IMR-90 (cell line): ENCODE data around the gene BTBD6. TPM values are rescaled to one million over a fixed set of nuclear protein-coding genes. Genes with fewer than 3 reads are reported as not detected.

Experiments used
- ATAC-seq: fragments of 200-7000 bp; cut with Tn5 transposase; 2 replicates; pipeline ENCODE4 v1.9.1; 2020; ENCODE audit warnings: low read depth, mild to moderate bottlenecking, moderate library complexity
- BruUV-seq: library from RNA; stranded (reverse); fragments of 400-500 nt; replicated peaks from 2 replicates; lab custom pipeline; 2021; lab: Mats Ljungman, UMichigan
- CTCF ChIA-PET: fragments of 300-600 bp; formaldehyde crosslinking; extraction: SDS; loops from one replicate; lab custom pipeline; 2021; ENCODE audit warnings: antibody characterized with exemption; lab: Yijun Ruan, JAX
- POLR2A ChIA-PET: fragments of 300-600 bp; sonication (Branson Sonifier 250); formaldehyde crosslinking; loops from one replicate; lab custom pipeline; 2022; ENCODE audit warnings: antibody characterized with exemption; ENCODE audit not compliant: unreplicated experiment; lab: Charles Lee
- DNase-seq: peaks from one replicate; pipeline ENCODE4 v3.0.0; 2013
- H2AFZ ChIP-seq: replicated peaks from 2 replicates; pipeline ENCODE3; 2013; ENCODE audit warnings: low read length, mild to moderate bottlenecking; ENCODE audit not compliant: poor library complexity
- H2AK5ac ChIP-seq: 2 replicates; pipeline ENCODE4 v1.6.1; 2013; ENCODE audit warnings: low read depth, low read length, inconsistent platforms
- H2AK9ac ChIP-seq: replicated peaks from 2 replicates; pipeline ENCODE3; 2013; ENCODE audit warnings: mild to moderate bottlenecking, low read depth, low read length, moderate library complexity; ENCODE audit not compliant: poor library complexity
- H2BK120ac ChIP-seq: 2 replicates; pipeline ENCODE4 v1.6.1; 2013; ENCODE audit warnings: low read depth, low read length, inconsistent platforms
- H2BK15ac ChIP-seq: 3 replicates; pipeline ENCODE4 v1.6.1; 2013; ENCODE audit warnings: low read depth, low read length, inconsistent platforms
- H2BK20ac ChIP-seq: 2 replicates; pipeline ENCODE4 v1.6.1; 2013; ENCODE audit warnings: low read depth, mild to moderate bottlenecking, inconsistent platforms, low read length, moderate library complexity
- H2BK5ac ChIP-seq: 2 replicates; pipeline ENCODE4 v1.6.1; 2013; ENCODE audit warnings: mild to moderate bottlenecking, low read depth, low read length, inconsistent platforms; ENCODE audit not compliant: poor library complexity, severe bottlenecking
- H3K14ac ChIP-seq: replicated peaks from 2 replicates; pipeline ENCODE4 v1.6.1; 2013; ENCODE audit warnings: low read depth, low read length, inconsistent platforms
- H3K18ac ChIP-seq: 2 replicates; pipeline ENCODE4 v1.6.1; 2013; ENCODE audit warnings: low read depth, low read length, control low read depth
- H3K23ac ChIP-seq: 2 replicates; pipeline ENCODE4 v1.6.1; 2013; ENCODE audit warnings: low read depth, low read length, inconsistent platforms
- H3K27ac ChIP-seq: 2 replicates; pipeline ENCODE4 v1.5.1; 2013; ENCODE audit warnings: mild to moderate bottlenecking, control low read depth, low read length; ENCODE audit not compliant: insufficient read depth
- H3K27me3 ChIP-seq: 2 replicates; pipeline ENCODE4 v1.6.1; 2013; ENCODE audit warnings: low read length; ENCODE audit not compliant: control insufficient read depth, insufficient read depth
- H3K36me3 ChIP-seq: 2 replicates; pipeline ENCODE4 v1.6.1; 2013; ENCODE audit warnings: low read length, mixed read lengths; ENCODE audit not compliant: control insufficient read depth, insufficient read depth
- H3K4ac ChIP-seq: 2 replicates; pipeline ENCODE4 v1.6.1; 2013; ENCODE audit warnings: low read depth, low read length, inconsistent platforms
- H3K4me1 ChIP-seq: 2 replicates; pipeline ENCODE4 v1.6.1; 2013; ENCODE audit warnings: low read length, mixed read lengths; ENCODE audit not compliant: control insufficient read depth, insufficient read depth
- H3K4me2 ChIP-seq: 2 replicates; pipeline ENCODE4 v1.6.1; 2013; ENCODE audit warnings: low read depth, mild to moderate bottlenecking, control low read depth, low read length, moderate library complexity
- H3K4me3 ChIP-seq: 2 replicates; pipeline ENCODE4 v1.5.1; 2013; ENCODE audit warnings: low read depth, mild to moderate bottlenecking, control low read depth, low read length, moderate library complexity; ENCODE audit not compliant: insufficient read depth
- H3K56ac ChIP-seq: 2 replicates; pipeline ENCODE4 v1.6.1; 2013; ENCODE audit warnings: low read length, inconsistent platforms; ENCODE audit not compliant: insufficient read depth; ENCODE audit errors: extremely low read depth
- H3K79me1 ChIP-seq, 2 experiments: 2 replicates each; pipeline ENCODE4 v1.6.1; 2013; ENCODE audit warnings: low read length in 2 of 2, inconsistent platforms in 1 of 2, low read depth in 1 of 2
- H3K9ac ChIP-seq: 2 replicates; pipeline ENCODE4 v1.6.1; 2013; ENCODE audit warnings: low read depth, low read length, control low read depth
- H3K9me1 ChIP-seq: 2 replicates; pipeline ENCODE4 v1.6.1; 2013; ENCODE audit warnings: low read length, inconsistent platforms; ENCODE audit not compliant: insufficient read depth
- H3K9me3 ChIP-seq: 2 replicates; pipeline ENCODE4 v1.6.1; 2013; ENCODE audit warnings: low read length; ENCODE audit not compliant: control insufficient read depth, insufficient read depth
- H4K20me1 ChIP-seq: 2 replicates; pipeline ENCODE4 v1.6.1; 2013; ENCODE audit warnings: low read length, inconsistent platforms; ENCODE audit not compliant: insufficient read depth
- H4K5ac ChIP-seq: 2 replicates; pipeline ENCODE4 v1.6.1; 2013; ENCODE audit warnings: mild to moderate bottlenecking, low read depth, low read length, control low read depth
- H4K8ac ChIP-seq, 2 experiments: 2 replicates each; pipeline ENCODE4 v1.6.1; 2013; ENCODE audit warnings: low read depth in 2 of 2, low read length in 2 of 2, control low read depth in 1 of 2, inconsistent platforms in 1 of 2
- H4K91ac ChIP-seq: 2 replicates; pipeline ENCODE4 v1.6.1; 2013; ENCODE audit warnings: low read depth, low read length, inconsistent platforms; ENCODE audit not compliant: insufficient read depth
- BHLHE40 ChIP-seq: fragments of 150-350 bp; IDR thresholded peaks from 2 replicates; pipeline ENCODE4 v1.6.1; 2016; ENCODE audit warnings: mild to moderate bottlenecking, low read depth, low read length
- CHD1 ChIP-seq: IDR thresholded peaks from 2 replicates; pipeline ENCODE4 v1.6.1; 2012; ENCODE audit warnings: low read depth, low read length, improper control_type of control experiment
- MAZ ChIP-seq: IDR thresholded peaks from 2 replicates; pipeline ENCODE4 v1.6.1; 2012; ENCODE audit warnings: low read depth, mild to moderate bottlenecking, low read length, improper control_type of control experiment, moderate library complexity, borderline replicate concordance
- MXI1 ChIP-seq: IDR thresholded peaks from 2 replicates; pipeline ENCODE4 v1.6.1; 2012; ENCODE audit warnings: low read depth, mild to moderate bottlenecking, low read length, moderate library complexity, borderline replicate concordance
- POLR2A ChIP-seq: IDR thresholded peaks from 2 replicates; pipeline ENCODE4 v1.6.1; 2012; ENCODE audit warnings: mild to moderate bottlenecking, low read depth, low read length
- RFX5 ChIP-seq: IDR thresholded peaks from 2 replicates; pipeline ENCODE4 v1.8.0; 2012; ENCODE audit warnings: low read depth, mild to moderate bottlenecking, low read length, moderate library complexity
- WGBS, 2 experiments: methylation state at CpG; one replicate each; pipeline versions ENCODE4 v1.1.5 to v1.1.7; 2013; ENCODE audit warnings: missing lambda C conversion rate in 2 of 2; ENCODE audit not compliant: insufficient read length in 1 of 2; ENCODE audit errors: extremely low coverage in 2 of 2; 5-methylcytosine and 5-hydroxymethylcytosine counted together
- dilution Hi-C: fragments of 300-500 bp; cut with HindIII; formaldehyde crosslinking; loops from one replicate; pipeline ENCODE4 v1.14.3; 2018; ENCODE audit warnings: low sequenced_read_pairs; ENCODE audit not compliant: unreplicated experiment
- in situ Hi-C: fragments of 300-500 bp; cut with MboI; formaldehyde crosslinking; loops from 3 replicates; pipeline ENCODE4 v1.14.3; 2019; ENCODE audit warnings: low sequenced_read_pairs, inconsistent platforms, mixed read lengths
- intact Hi-C: fragments of 100-400 bp; cut with micrococcal nuclease; formaldehyde crosslinking; loops from 2 replicates; pipeline ENCODE4 v1.10.0; 2022
- polyA plus RNA-seq, 3 experiments: library from polyadenylated mRNA; depleted of rRNA; stranded (reverse); fragments of >200 nt; gene quantifications; 2 replicates each; pipeline ENCODE4 v1.2.3, GENCODE V29; 2012; ENCODE audit warnings: low replicate concordance in 1 of 3
- total RNA-seq: library from RNA; depleted of rRNA; stranded (reverse); fragments of >200 nt; gene quantifications from 2 replicates; pipeline ENCODE4 v1.2.3, GENCODE V29; 2012

Gene BTBD6
- total and polyA plus RNA-seq, 2 of the 4 experiments (the other 2 are of a cell fraction), result 33.9 to 43.9 TPM

GRCh38 chr14:105271224-105271890 lies 23.0 kb downstream of the BTBD6 start:
- H2BK5ac ChIP-seq, result no peak overlapping the region
- BruUV-seq, result no TSS peak
- H3K9me3 ChIP-seq, result no peaks in the 10 kb centered on the region
- H4K5ac ChIP-seq, result no peak overlapping the region
- no peak overlapping the region for H4K91ac ChIP-seq
- H2BK20ac ChIP-seq, result no peak overlapping the region
- in situ Hi-C loops (no loop called here), intact Hi-C loops (no loop called here), dilution Hi-C loops (no loop called here)
- no peak overlapping the region for H3K56ac ChIP-seq
- no peak overlapping the region for H3K4me2 ChIP-seq
- H3K18ac ChIP-seq, result no peak overlapping the region
- no peak overlapping the region for H2AK5ac ChIP-seq
- no peak overlapping the region for H3K23ac ChIP-seq
- H2AFZ ChIP-seq, result no peak overlapping the region
- H4K20me1 ChIP-seq, result peaks cover 18% of the 10 kb centered on the region
- no peak for DNase-seq
- H3K9ac ChIP-seq, result no peak overlapping the region
- H4K8ac ChIP-seq, result no peak overlapping the region
- peaks cover 6% of the 10 kb centered on the region for H3K4me1 ChIP-seq
- H2AK9ac ChIP-seq, result no peak overlapping the region
- POLR2A ChIA-PET, result no interaction called here
- CTCF ChIA-PET, result no interaction called here
- peaks cover 0 to 33% of the 10 kb centered on the region in 2 experiments; a peak in 3 of 4 replicates for H3K79me1 ChIP-seq
- no peak overlapping the region for H3K4ac ChIP-seq
- H2BK120ac ChIP-seq, result no peak overlapping the region
- H3K27me3 ChIP-seq, result no peaks in the 10 kb centered on the region
- no peak overlapping the region for H3K14ac ChIP-seq
- H3K4me3 ChIP-seq, result no peak overlapping the region
- H3K36me3 ChIP-seq, result peaks cover 6% of the 10 kb centered on the region
- no peak overlapping the region for H3K27ac ChIP-seq
- no peak for ATAC-seq
- H3K9me1 ChIP-seq, result peaks cover 5% of the 10 kb centered on the region; the same call in 1 of the 2 replicates
- no peak overlapping the region for H2BK15ac ChIP-seq
- 82% methylated on average over 7 of the region's 22 CpGs; no CpG with 5 or more reads in 1 of the 2 experiments for WGBS, 2 experiments
- TF ChIP-seq BHLHE40, result no peak
- TF ChIP-seq CHD1, result no peak
- no peak for TF ChIP-seq MXI1
- TF ChIP-seq RFX5, result no peak
- no peak for TF ChIP-seq POLR2A
- TF ChIP-seq MAZ, result no peak
